Activated gamma-delta T cell treated with anti-CD3 and anti-CD28 coated beads, Interleukin-2, amount 50 U/mL, for 16 hours (primary cell): ENCODE results near the gene TOM1L1.

Experiments
- DNase-seq: peaks from one replicate; pipeline ENCODE4 v3.0.0-alpha.2; 2020; ENCODE audit warnings: low read depth

TOM1L1 gene

GRCh38 chr17:54948380-54948779, 47.7 kb downstream of the TOM1L1 start:
- DNase-seq = no peak

GRCh38 chr17:54950116-54950515, 49.5 kb downstream of the TOM1L1 start:
- no peak for DNase-seq

GRCh38 chr17:54951286-54951685, 50.6 kb downstream of the TOM1L1 start:
- no peak for DNase-seq

GRCh38 chr17:54956791-54957190, 56.1 kb downstream of the TOM1L1 start:
- no peak for DNase-seq

GRCh38 chr17:54967621-54968261, 67.1 kb downstream of the TOM1L1 start:
- DNase-seq = no peak

GRCh38 chr17:54968262-54968987, 67.8 kb downstream of the TOM1L1 start, which contains the start of the genes COX11 and STXBP4:
Gene COX11 (minus strand): TSS chr17:54968654. CDS start chr17:54968646, 8 bp downstream.
Gene STXBP4 (plus strand): TSS chr17:54968765. CDS start chr17:54986220, 17,455 bp downstream.
- DNase-seq = peak; percentile 89

DNA sequence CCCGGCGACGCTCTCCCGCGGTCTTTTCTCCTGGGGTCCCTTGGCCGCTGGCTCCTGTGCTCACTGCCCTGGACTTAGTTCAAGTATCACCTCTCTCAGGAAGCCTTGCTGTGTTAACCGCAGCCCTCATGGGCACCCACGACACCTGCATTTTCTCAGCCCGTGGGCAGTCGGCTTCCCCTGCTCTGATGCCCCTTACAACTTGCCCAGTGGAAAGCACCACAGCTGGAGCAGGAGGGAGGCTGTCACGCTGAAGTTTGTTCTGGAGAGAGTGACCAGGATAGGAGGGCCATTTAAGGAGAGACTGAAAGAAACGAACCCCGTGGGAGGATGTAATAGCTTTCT, 68.3 kb downstream of the TOM1L1 start:
- DNase-seq = no peak

- no peak for DNase-seq
These were observed 69.3 kb downstream of the TOM1L1 start for GRCh38 chr17:54969658-54970572.

GRCh38 chr17:54971147-54971546, 70.5 kb downstream of the TOM1L1 start:
- DNase-seq = no peak

GRCh38 chr17:54971901-54972300, 71.2 kb downstream of the TOM1L1 start:
- no peak for DNase-seq

DNA sequence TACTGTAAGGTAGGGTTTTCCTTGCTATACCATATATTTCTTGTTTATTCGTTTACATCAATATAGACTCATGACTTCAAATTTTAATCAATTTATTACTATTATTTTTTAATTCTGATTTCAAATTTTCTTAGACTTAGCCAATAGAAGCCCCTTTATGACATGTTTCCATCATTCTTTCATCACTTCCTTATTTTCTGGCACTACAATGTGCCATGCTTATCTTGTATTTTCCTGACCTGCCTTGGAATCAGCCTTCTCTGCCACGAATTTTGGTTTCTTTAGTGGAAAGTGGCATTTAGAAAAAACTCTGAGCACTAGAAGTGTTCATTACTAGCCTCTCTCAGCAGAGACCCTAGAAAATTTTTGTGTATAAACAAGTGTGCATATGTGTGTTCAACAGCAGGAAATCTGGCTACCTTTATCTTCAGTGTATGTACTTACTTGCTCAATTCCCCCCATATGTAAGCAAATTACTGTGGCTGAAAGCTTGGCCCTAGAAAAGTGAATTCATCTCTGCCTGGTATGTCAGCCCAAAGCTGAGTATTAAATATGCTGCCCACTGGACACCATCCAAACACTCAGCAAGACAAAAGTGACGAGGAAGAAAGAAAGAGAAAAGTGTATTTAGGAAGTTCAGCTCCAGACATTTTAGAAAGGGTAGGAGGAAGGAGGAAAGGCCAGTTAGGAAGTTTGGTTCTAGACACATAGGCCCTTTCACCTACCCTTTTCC, 71.9 kb downstream of the TOM1L1 start:
- no peak for DNase-seq

- no peak for DNase-seq
These were observed 74.1 kb downstream of the TOM1L1 start for GRCh38 chr17:54974759-54975158.

DNA sequence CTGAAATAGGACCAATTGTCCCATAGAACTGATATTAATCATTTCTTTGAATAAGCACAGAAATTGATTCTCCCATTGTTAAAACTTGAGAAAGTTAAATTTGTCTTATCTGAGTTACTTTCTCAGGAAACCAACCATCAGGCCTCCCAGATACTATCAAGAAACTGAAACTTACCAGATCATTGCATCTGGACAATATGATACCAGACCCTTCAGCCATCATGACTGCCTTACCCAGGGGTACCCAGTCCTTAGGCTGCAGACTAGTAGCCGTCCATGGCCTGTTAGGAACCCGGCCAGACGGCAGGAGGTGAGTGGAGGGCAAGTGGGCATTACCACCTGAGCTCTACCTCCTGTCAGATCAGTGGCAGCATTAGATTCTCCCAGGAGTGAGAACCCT, 75.7 kb downstream of the TOM1L1 start:
- DNase-seq = no peak

DNA sequence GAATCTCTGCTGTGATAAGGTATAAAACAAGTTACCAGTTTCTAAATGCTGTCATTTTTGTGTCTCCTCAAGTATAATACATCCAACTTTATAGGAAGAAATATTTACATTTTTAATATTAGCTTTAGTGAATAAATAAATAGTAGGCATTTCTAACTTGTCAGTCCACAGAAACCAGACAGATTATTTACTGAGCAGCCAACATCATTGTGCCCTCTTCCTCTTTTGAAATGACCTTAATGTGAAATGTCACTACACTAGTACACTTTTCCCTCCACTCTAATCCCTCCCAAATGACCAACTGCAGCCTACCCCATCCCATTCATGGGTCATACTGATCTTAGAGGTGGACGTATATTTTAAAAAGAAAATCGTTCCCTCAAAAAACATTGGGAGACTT, 77.1 kb downstream of the TOM1L1 start:
- no peak for DNase-seq

DNA sequence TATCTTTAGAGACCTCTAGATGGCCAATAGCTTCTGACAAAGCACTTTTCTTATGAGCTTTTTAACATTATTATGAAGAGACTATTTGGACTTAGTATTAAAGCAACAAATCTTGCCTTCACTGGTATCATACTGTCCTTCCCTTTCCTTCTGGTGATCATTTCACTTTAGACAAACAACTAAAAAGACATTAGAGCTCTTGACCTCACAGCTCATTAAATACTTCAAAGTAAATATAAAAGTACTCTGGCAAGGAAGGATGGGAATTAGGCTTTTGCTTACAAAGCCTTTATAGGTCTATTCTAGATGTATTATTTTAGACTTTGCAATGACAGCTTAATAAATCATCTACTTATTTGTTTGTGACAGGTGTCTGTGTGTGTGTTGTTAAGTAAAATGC, 79.0 kb downstream of the TOM1L1 start:
- no peak for DNase-seq

GRCh38 chr17:54980375-54980774, 79.7 kb downstream of the TOM1L1 start:
- no peak for DNase-seq

DNA sequence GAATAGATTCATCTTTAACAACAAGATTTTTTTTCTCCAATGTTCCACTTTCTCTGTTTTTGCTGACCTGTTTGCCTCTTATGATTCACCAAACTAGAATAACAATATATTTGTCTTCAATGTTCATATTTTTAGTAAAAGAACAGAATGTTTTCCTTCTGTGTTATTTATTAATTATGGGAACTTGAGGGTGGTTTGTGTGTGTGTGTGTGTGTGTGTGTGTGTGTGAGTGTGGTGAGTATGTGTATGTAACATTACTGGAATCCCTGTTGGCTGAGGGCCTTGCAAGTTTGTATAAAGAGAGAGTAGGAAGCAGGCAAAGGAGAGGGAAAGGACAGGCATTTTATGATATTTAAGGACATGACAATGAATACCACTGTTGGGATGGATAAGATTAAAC, 81.7 kb downstream of the TOM1L1 start:
- DNase-seq = no peak

DNA sequence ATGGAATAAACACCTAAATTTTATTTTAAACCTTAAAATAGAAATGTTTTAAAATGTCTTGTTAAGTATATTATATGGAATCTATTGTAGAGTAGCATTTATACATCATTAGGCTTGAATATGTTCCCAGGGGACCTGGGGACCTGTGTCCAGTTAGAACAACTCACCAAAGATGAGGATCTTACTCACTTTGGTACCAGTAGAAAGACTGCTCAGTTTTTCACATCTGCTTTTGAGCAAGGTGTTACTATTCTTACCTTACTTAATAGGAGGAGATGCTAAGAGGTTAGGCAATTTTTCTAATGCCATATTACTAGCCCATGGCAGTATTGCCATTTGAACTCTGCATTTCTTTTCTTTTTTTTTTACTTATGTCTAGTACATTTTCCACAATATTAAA, 82.6 kb downstream of the TOM1L1 start:
- DNase-seq = no peak

- DNase-seq = no peak
These were observed 84.8 kb downstream of the TOM1L1 start for GRCh38 chr17:54985476-54985875.

DNA sequence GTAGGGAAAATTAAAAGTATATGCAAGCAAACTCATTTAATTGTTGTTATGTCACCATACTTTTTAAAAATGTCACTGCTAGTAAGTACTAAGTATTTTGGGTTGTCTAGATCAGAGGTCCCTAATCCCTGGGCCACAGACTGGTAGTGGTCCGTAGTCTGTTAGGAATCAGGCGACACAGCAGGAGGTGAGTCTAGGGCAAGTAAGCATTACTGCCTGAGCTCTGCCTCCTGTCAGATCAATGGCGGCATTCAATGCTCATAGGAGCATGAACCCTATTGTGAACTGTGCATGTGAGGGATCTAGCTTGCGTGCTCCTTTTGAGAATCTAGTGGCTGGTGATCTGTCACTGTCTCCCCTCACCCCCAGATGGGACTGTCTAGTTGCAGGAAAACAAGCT, 89.5 kb downstream of the TOM1L1 start:
- DNase-seq = no peak

GRCh38 chr17:54991567-54991966, 90.9 kb downstream of the TOM1L1 start:
- no peak for DNase-seq
